Measurements from ENCODE around the gene DOCK2.

The DOCK2 gene

GRCh38 chr5:169691471-169691870 is 54.4 kb downstream of the DOCK2 start:
- DNase-seq (ENCODE audit: low spot score) = no peak
- TF ChIP-seq CTCF (IDR thresholded peaks at IDR 0.05; ENCODE audit: extremely low read depth, missing control alignments) = no peak

- no peak for TF ChIP-seq CTCF (IDR thresholded peaks at IDR 0.05; ENCODE audit: extremely low read depth, missing control alignments)
- DNase-seq (ENCODE audit: low spot score) = no peak
Measured at GRCh38 chr5:169694091-169694625, 57.1 kb downstream of the DOCK2 start.

- no peak for TF ChIP-seq CTCF (IDR thresholded peaks at IDR 0.05; ENCODE audit: extremely low read depth, missing control alignments)
- DNase-seq (ENCODE audit: low spot score) = no peak
Measured at GRCh38 chr5:169695025-169695625, 58.0 kb downstream of the DOCK2 start.

GRCh38 chr5:169695919-169696490 is 58.9 kb downstream of the DOCK2 start:
- no peak for DNase-seq (ENCODE audit: low spot score)
- TF ChIP-seq CTCF (IDR thresholded peaks at IDR 0.05; ENCODE audit: extremely low read depth, missing control alignments) = no peak

GRCh38 chr5:169696621-169697510 is 59.8 kb downstream of the DOCK2 start:
- DNase-seq (ENCODE audit: low spot score) = no peak
- TF ChIP-seq CTCF (IDR thresholded peaks at IDR 0.05; ENCODE audit: extremely low read depth, missing control alignments) = no peak

GRCh38 chr5:169697511-169697890 is 60.4 kb downstream of the DOCK2 start:
- no peak for DNase-seq (ENCODE audit: low spot score)

More at GRCh38 chr5:169697511-169697890, 60.4 kb downstream of the DOCK2 start:
- no peak for TF ChIP-seq CTCF (IDR thresholded peaks at IDR 0.05; ENCODE audit: extremely low read depth, missing control alignments)
